GM23248 (cell line): Measurements from ENCODE around the gene LSS. TPM values are rescaled to one million over a fixed set of nuclear protein-coding genes. Genes with fewer than 3 reads are reported as not detected.

Source experiments
- DNase-seq: peaks from one replicate; pipeline ENCODE4 v3.0.0-alpha.2; 2015
- H2AFZ ChIP-seq: fragments of 200-600 bp; sonication (generic); 2 replicates; pipeline ENCODE4 v1.6.1; 2016; ENCODE audit warnings: antibody characterized with exemption
- H3F3A ChIP-seq: fragments of 200-600 bp; sonication (generic); 2 replicates; pipeline ENCODE4 v1.6.1; 2016; ENCODE audit warnings: mild to moderate bottlenecking, antibody characterized with exemption, mixed run types; ENCODE audit not compliant: insufficient read depth
- H3K27ac ChIP-seq: fragments of 200-600 bp; sonication (generic); 2 replicates; pipeline ENCODE4 v1.5.1; 2016; ENCODE audit warnings: mild to moderate bottlenecking
- H3K27me3 ChIP-seq: fragments of 200-600 bp; sonication (generic); replicated peaks from 2 replicates; pipeline ENCODE4 v1.6.1; 2016; ENCODE audit warnings: mild to moderate bottlenecking; ENCODE audit not compliant: insufficient read depth
- H3K36me3 ChIP-seq: fragments of 200-600 bp; sonication (generic); 2 replicates; pipeline ENCODE4 v1.6.1; 2016; ENCODE audit warnings: low read depth, mild to moderate bottlenecking
- H3K4me1 ChIP-seq: fragments of 200-600 bp; sonication (generic); 2 replicates; pipeline ENCODE4 v1.6.1; 2016; ENCODE audit warnings: mild to moderate bottlenecking; ENCODE audit not compliant: insufficient read depth
- H3K4me2 ChIP-seq: fragments of 200-600 bp; sonication (generic); one replicate; pipeline ENCODE4 v1.6.1; 2016; ENCODE audit warnings: mild to moderate bottlenecking; ENCODE audit not compliant: unreplicated experiment
- H3K4me3 ChIP-seq: fragments of 200-600 bp; sonication (generic); 2 replicates; pipeline ENCODE4 v1.5.1; 2016; ENCODE audit warnings: mild to moderate bottlenecking
- H3K79me2 ChIP-seq: fragments of 200-600 bp; sonication (generic); 2 replicates; pipeline ENCODE4 v1.6.1; 2016; ENCODE audit warnings: mild to moderate bottlenecking; ENCODE audit not compliant: insufficient read depth
- H3K9ac ChIP-seq: fragments of 200-600 bp; sonication (generic); 2 replicates; pipeline ENCODE4 v1.6.1; 2016; ENCODE audit warnings: mild to moderate bottlenecking
- H3K9me2 ChIP-seq: fragments of 200-600 bp; sonication (generic); 2 replicates; pipeline ENCODE4 v1.6.1; 2016; ENCODE audit warnings: mixed run types, mild to moderate bottlenecking, moderate library complexity; ENCODE audit not compliant: insufficient read depth
- H3K9me3 ChIP-seq: fragments of 200-600 bp; sonication (generic); one replicate; pipeline ENCODE4 v1.6.1; 2017; ENCODE audit warnings: low read depth
- H4K20me1 ChIP-seq: fragments of 200-600 bp; sonication (generic); 2 replicates; pipeline ENCODE4 v1.6.0; 2016; ENCODE audit not compliant: insufficient read depth
- EZH2 ChIP-seq: fragments of 200-600 bp; sonication (generic); IDR thresholded peaks from 2 replicates; pipeline ENCODE4 v1.6.1; 2018; ENCODE audit warnings: antibody characterized with exemption, mild to moderate bottlenecking; ENCODE audit not compliant: insufficient read depth, poor library complexity, severe bottlenecking
- EZH2phosphoT487 ChIP-seq: fragments of 200-600 bp; sonication (generic); IDR thresholded peaks from 2 replicates; pipeline ENCODE4 v1.6.1; 2018; ENCODE audit warnings: antibody characterized with exemption, moderate library complexity, mild to moderate bottlenecking, low read depth; ENCODE audit not compliant: insufficient read depth
- WGBS, 2 experiments: methylation state at CpG; one replicate each; pipeline ENCODE4 v1.1.6; 2015 to 2017; ENCODE audit warnings: low lambda C conversion rate in 2 of 2, low coverage in 1 of 2; ENCODE audit errors: missing lambda C conversion rate in 2 of 2; 5-methylcytosine and 5-hydroxymethylcytosine counted together
- in situ Hi-C: fragments of 300-500 bp; cut with MboI; formaldehyde crosslinking; loops from 2 replicates; pipeline ENCODE4 v1.15.0; 2020
- polyA plus RNA-seq: library from polyadenylated mRNA; unstranded; fragments of >200 nt; fragmentation: Nextera tagmentation; extraction: Ambion mirVana; gene quantifications from 2 replicates; pipeline ENCODE4 v1.2.1, GENCODE V29; 2016
- total RNA-seq: library from RNA; depleted of rRNA; stranded (reverse); fragments of >200 nt; shearing (Covaris generic); gene quantifications from 2 replicates; pipeline ENCODE4 v1.2.3, GENCODE V29; 2014

LSS gene
- total and polyA plus RNA-seq, 2 experiments from 2014 or later = 28.0 to 41.1 TPM

DNA sequence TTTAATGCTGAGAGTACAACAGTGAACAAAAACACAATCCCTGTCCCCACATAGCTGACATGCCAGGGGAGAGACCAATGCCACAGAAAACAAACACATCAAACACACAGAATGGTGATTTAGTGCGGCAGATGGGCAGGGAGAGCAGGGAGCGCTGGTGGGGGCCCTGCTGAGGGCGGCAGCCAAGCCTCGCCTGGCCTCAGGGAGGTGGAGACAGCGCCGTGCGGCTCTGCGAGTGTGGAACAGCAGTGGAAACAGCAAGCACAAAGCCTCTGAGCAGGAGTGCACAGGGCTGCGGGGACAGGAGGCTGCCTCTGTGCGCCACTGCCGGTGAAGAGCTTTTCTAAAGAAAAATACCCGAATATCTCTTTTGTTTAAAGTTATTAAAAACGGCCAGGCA, 39.8 kb upstream of the LSS start:
- H3F3A ChIP-seq = no peaks in the 10 kb centered on the region; the same call in 1 of the 2 replicates
- H3K79me2 ChIP-seq = 0 out of 2 replicates have a peak, but pooled peaks cover 8% of the 10 kb centered on the region
- no peak overlapping the region for H3K4me3 ChIP-seq
- WGBS, 2 experiments = 94 to 95% methylated on average over 11 to 13 of the region's 13 CpGs
- no peaks in the 10 kb centered on the region for H4K20me1 ChIP-seq
- no peak overlapping the region for H3K9ac ChIP-seq
- no peaks in the 10 kb centered on the region for H3K27me3 ChIP-seq
- H3K9me2 ChIP-seq = no peaks in the 10 kb centered on the region
- TF ChIP-seq EZH2 = no peak
- TF ChIP-seq EZH2phosphoT487 = no peak
- DNase-seq = no peak
- H3K27ac ChIP-seq = no peak overlapping the region
- H3K4me2 ChIP-seq = no peak overlapping the region
- H3K4me1 ChIP-seq = no peaks in the 10 kb centered on the region
- no peak overlapping the region for H2AFZ ChIP-seq
- H3K36me3 ChIP-seq = peaks cover 49% of the 10 kb centered on the region
- no peaks in the 10 kb centered on the region for H3K9me3 ChIP-seq
- in situ Hi-C loops = no loop called here

DNA sequence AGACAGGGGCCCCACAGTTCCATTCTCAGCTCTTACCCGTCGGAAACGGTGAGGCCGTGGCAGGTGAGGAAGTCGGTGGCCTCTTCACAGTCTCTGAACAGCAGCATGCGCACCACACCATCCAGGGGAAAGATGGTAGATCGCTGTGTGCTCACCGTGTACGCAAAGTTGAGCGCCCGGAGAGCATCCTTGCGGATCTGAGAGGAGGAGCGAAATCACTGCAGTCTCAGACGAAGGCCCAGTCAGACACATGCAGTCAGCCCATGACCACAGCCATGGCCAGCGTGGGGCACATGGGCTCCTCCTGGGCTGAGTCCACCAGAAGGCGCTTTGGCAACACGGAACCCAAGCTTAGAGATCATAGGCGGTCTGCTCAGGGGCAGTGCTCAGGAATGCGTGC, 38.4 kb upstream of the LSS start:
- 0 out of 2 replicates have a peak, but pooled peaks cover 4% of the 10 kb centered on the region for H3K79me2 ChIP-seq

DNA sequence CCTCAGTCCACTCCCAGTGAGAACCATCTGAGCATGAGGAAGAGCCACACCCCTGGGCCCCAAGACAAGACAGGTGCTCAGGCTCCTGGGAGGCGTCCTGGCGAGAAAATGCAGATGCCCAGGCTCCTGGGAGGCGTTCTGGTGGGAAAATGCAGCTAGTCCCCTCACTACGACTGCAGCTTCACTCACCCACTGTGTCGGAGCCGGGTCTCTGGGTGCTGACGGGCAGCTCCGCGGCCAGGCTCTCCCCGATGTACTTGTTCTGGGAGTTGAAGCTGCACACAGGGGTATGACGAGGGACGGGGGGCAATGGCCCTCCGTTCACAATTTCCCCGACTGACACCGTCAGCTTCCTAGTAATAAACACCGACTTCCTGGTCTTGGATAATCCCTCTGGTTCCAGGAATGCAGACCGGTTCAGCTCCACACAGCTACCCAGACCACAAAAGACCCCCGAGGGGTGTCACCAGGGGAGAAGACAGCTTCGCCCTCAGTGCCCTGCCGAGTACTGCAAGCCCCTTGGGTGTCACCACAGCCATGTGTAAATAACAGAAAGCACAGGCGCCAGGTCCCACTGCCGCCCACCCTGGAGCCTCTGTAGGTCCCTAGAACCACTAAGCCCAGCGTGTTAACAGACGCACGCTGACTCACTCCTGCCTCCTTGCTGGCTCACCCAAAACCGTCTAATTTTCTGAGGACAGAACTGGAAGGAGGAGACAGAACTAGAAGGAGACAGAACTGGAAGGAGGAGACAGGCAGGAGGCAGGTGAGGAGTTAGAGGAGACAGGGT, 37.4 kb upstream of the LSS start:
- no peaks in the 10 kb centered on the region for H3K9me3 ChIP-seq
- no peaks in the 10 kb centered on the region for H3K27me3 ChIP-seq
- no peak overlapping the region for H2AFZ ChIP-seq
- TF ChIP-seq EZH2 (no peak), EZH2phosphoT487 (no peak)
- H3F3A ChIP-seq = no peaks in the 10 kb centered on the region
- peaks cover 38% of the 10 kb centered on the region; the same call in 1 of the 2 replicates for H3K36me3 ChIP-seq
- H3K27ac ChIP-seq = no peak overlapping the region
- H3K4me3 ChIP-seq = no peak overlapping the region
- no peaks in the 10 kb centered on the region for H3K4me1 ChIP-seq
- 87% methylated on average over 25 to 26 of the region's 26 CpGs for WGBS, 2 experiments
- H4K20me1 ChIP-seq = no peaks in the 10 kb centered on the region
- no peak overlapping the region for H3K9ac ChIP-seq
- no peak for DNase-seq
- no peaks in the 10 kb centered on the region for H3K9me2 ChIP-seq
- H3K79me2 ChIP-seq = 0 out of 2 replicates have a peak, but pooled peaks cover 4% of the 10 kb centered on the region
- no peak overlapping the region for H3K4me2 ChIP-seq
- in situ Hi-C loops = no loop called here

More for the DNA sequence above, 38.4 kb upstream of the LSS start:
- no peaks in the 10 kb centered on the region for H3K4me1 ChIP-seq
- H4K20me1 ChIP-seq = no peaks in the 10 kb centered on the region
- no peaks in the 10 kb centered on the region for H3K9me2 ChIP-seq
- H3K27ac ChIP-seq = no peak overlapping the region
- WGBS, 2 experiments = 93 to 95% methylated on average over 19 of the region's 19 CpGs
- H3K4me3 ChIP-seq = no peak overlapping the region
- H3K27me3 ChIP-seq = no peaks in the 10 kb centered on the region
- H2AFZ ChIP-seq = no peak overlapping the region
- H3K9ac ChIP-seq = no peak overlapping the region
- no peaks in the 10 kb centered on the region for H3K9me3 ChIP-seq
- DNase-seq = no peak
- H3K4me2 ChIP-seq = no peak overlapping the region
- in situ Hi-C loops = no loop called here
- TF ChIP-seq EZH2 (no peak), EZH2phosphoT487 (no peak)
- H3K36me3 ChIP-seq = peaks cover 41% of the 10 kb centered on the region; the same call in 1 of the 2 replicates
- no peaks in the 10 kb centered on the region; the same call in 1 of the 2 replicates for H3F3A ChIP-seq

DNA sequence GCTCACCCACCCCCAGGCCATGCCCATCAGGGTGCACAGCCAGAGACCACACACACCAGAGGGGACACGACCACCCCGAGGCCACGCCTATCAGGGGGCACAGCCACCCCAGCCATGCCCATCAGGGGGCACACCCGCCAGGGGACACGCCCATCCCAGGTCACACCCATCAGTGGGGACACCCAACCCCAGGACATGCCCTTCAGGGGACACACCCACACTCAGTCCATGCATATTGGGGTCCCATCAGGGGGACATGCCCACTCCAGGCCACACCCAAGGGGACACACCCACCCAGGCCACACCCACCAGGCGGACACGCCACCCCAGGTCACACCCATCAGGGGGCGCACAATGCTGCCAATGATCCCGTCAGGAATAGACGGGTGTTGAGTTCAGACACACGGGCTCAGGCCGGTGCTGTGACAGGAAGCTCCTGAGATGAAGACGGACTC, 36.1 kb upstream of the LSS start:
- H3K27me3 ChIP-seq = no peaks in the 10 kb centered on the region
- H4K20me1 ChIP-seq = no peaks in the 10 kb centered on the region
- no peak overlapping the region for H3K9ac ChIP-seq
- 0 out of 2 replicates have a peak, but pooled peaks cover 4% of the 10 kb centered on the region for H3K79me2 ChIP-seq
- in situ Hi-C loops = no loop called here
- H3K27ac ChIP-seq = no peak overlapping the region
- H3F3A ChIP-seq = no peaks in the 10 kb centered on the region
- H3K9me2 ChIP-seq = no peaks in the 10 kb centered on the region
- no peak for TF ChIP-seq EZH2
- no peak for TF ChIP-seq EZH2phosphoT487
- no peak overlapping the region for H2AFZ ChIP-seq
- DNase-seq = no peak
- H3K4me1 ChIP-seq = no peaks in the 10 kb centered on the region
- whole genome bisulfite sequencing, 2 experiments = 81 to 84% methylated on average over 12 to 13 of the region's 13 CpGs
- peaks cover 44% of the 10 kb centered on the region for H3K36me3 ChIP-seq
- H3K4me3 ChIP-seq = no peak overlapping the region
- H3K4me2 ChIP-seq = no peak overlapping the region
- no peaks in the 10 kb centered on the region for H3K9me3 ChIP-seq
